Lower leg skin (tissue), 4 donors: Measurements from ENCODE around the gene OARD1. TPM values are rescaled to one million over a fixed set of nuclear protein-coding genes. Genes with fewer than 3 reads are reported as not detected.
A peak's percentile ranks its signal among the peaks of the same experiment; 100 is the strongest.

Experiments
- DNase-seq, 2 donors: peaks; one replicate each; pipeline ENCODE4 v3.0.0-alpha.2; 2019; ENCODE audit warnings: low spot score in 2 of 2
- H3K4me3 ChIP-seq: fragments of 200-600 bp; sonication (generic); 2 replicates; pipeline ENCODE4 v1.5.1; 2017; ENCODE audit warnings: mild to moderate bottlenecking, low read depth; ENCODE audit not compliant: poor library complexity, severe bottlenecking
- POLR2A ChIP-seq, 2 donors: fragments of 450-650 bp; IDR thresholded peaks; one replicate each; pipeline ENCODE4 v1.6.1; 2016 to 2017; ENCODE audit warnings: antibody characterized with exemption in 2 of 2, mild to moderate bottlenecking in 1 of 2, moderate library complexity in 1 of 2
- WGBS, 2 donors: methylation state at CpG; one replicate each; pipeline ENCODE4 v1.1.5; 2018; 5-methylcytosine and 5-hydroxymethylcytosine counted together
- intact Hi-C: fragments of 100-400 bp; cut with DNase I; formaldehyde crosslinking; loops from one replicate; pipeline ENCODE4 v1.15.0; 2023; ENCODE audit warnings: low total_unique reads
- total RNA-seq, 4 donors: library from RNA; depleted of rRNA; stranded (reverse); fragments of >200 nt; gene quantifications; one replicate each; pipeline ENCODE4 v1.1.0, GENCODE V29; 2016
- TF ChIP-seq, protein P1 (sequence below), 3 donors: fragments of 450-650 bp; IDR thresholded peaks; one replicate each; pipeline ENCODE4 v1.5.1; 2016; ENCODE audit warnings: antibody characterized with exemption in 3 of 3, mild to moderate bottlenecking in 3 of 3, moderate library complexity in 2 of 3

Gene OARD1
- total RNA-seq, 4 donors from 2014 or later, result 8.6 to 28.4 (median 18.4) TPM

DNA sequence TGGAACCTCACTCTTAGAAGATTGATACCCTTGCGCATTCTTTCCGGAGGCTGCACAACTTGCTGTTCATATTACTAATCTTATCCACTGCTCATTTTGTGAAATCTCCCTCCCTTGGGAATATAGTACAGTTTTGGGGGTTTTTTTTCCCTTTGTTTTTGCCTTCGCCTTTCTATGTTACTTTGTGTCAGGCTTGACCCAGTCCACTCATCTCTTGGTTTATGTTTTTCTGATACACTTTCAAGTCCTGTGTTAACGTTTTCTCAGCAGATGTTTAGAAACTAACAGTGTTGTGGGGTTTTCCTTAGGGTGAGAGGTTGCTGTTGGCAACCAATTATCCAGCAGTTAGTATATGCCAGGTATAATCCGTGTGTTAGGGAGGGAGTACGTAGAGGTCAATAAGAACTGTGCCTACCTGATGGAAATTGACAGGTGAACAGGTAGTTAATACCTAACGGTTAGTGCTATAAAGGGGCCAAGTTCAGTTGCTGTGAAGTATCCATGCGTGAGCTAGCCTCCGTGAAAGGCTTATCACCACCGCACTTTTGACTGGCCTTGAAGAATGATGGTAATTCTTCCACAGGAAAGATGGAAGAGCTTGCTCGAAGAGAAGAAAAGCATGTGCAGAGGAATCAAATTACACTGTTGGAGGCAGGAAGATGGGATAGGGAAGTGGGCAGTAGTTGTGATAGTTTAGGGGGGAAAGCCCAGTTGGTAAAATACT, 2.0 kb upstream of the OARD1 start:
- 3 to 4% methylated on average over 11 of the region's 11 CpGs for WGBS, 2 donors
- TF ChIP-seq POLR2A (IDR thresholded peaks at IDR 0.05), result no peak
- TF ChIP-seq, protein P1, sequence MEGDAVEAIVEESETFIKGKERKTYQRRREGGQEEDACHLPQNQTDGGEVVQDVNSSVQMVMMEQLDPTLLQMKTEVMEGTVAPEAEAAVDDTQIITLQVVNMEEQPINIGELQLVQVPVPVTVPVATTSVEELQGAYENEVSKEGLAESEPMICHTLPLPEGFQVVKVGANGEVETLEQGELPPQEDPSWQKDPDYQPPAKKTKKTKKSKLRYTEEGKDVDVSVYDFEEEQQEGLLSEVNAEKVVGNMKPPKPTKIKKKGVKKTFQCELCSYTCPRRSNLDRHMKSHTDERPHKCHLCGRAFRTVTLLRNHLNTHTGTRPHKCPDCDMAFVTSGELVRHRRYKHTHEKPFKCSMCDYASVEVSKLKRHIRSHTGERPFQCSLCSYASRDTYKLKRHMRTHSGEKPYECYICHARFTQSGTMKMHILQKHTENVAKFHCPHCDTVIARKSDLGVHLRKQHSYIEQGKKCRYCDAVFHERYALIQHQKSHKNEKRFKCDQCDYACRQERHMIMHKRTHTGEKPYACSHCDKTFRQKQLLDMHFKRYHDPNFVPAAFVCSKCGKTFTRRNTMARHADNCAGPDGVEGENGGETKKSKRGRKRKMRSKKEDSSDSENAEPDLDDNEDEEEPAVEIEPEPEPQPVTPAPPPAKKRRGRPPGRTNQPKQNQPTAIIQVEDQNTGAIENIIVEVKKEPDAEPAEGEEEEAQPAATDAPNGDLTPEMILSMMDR (IDR thresholded peaks at IDR 0.05), result no peak
- intact Hi-C loops, result no loop called here
- peak overlapping the region; percentile 98 for H3K4me3 ChIP-seq
- no peak for DNase-seq

DNA sequence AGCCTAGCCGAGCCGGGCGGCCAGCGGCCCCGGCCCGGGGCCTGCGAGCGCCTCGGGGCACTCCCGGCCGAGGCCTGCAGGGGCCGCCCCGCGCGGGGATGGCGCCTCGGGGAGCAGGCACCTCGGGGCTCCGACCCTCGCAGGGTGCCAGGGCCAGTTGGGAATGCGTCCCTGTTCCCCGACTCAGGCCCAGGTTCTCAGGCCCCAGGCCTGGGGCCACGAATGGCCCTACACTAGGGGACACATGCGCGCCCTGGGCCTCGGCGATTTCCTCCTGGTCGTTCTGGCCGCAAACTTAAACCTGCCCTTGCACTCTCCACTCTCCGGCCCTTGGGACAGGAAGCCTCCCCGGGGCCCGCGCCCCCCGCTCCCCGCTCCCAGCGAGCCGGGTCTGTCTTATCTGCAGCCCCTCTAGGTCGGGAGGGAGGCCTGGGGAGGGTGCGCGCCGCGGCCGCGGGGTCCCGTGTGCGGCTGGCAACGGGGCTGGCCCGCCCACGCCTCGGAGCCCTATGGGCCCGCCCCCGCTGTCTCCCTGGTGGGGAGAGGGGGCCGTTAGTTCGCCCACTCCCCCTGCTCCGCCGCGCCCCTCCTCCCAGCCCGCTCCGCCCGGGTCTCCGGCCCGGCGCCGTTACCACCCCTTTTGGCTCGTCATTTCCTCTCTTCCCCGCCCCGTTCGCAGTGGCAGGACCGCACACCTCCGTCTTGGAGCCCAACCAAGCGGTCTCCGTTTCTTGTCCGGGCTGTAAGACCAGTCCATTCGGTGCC, 1.2 kb upstream of the OARD1 start:
- intact Hi-C loops, result no loop called here
- DNase-seq, result peak; percentile 83 to 96
- TF ChIP-seq, protein P1 (IDR thresholded peaks at IDR 0.05), result no peak
- TF ChIP-seq POLR2A (IDR thresholded peaks at IDR 0.05), result peak in 1 of 2 donors; percentile 84
- H3K4me3 ChIP-seq, result peak overlapping the region; percentile 98
- 1% methylated on average over 31 to 40 of the region's 74 CpGs for whole genome bisulfite sequencing, 2 donors

DNA sequence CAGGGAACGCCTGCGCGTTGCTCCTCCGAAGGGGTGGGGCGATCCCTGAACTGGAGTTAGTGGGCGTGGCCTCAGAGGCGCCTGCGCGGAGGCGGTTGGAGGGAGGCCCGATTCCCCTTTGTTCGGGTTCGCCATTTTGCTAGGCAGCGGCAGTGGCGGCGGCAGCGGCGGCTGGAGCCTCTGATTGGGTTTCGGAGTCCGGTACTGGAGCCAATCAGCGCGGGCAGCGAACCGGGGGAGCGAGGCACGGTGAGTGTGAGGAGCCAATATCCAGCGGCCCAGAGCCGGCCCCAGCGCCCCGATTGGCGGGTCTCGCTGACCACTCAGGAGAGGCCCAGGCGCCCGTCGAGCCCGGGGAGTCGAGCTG, 663 bp upstream of the OARD1 start, which contains the start of gene NFYA:
NFYA (plus strand) TSS at position 139 of the 367 bp plus-strand sequence. CDS start 6,116 bp downstream, outside the sequence.
- intact Hi-C loops, result no loop called here
- TF ChIP-seq POLR2A (IDR thresholded peaks at IDR 0.05), result no peak
- TF ChIP-seq, protein P1 (IDR thresholded peaks at IDR 0.05), result no peak
- peak in 1 of 2 donors; percentile 100 for DNase-seq
- WGBS, 2 donors, result 0 to 1% methylated on average over 16 to 20 of the region's 37 CpGs
- peak within 1 kb of the TSS; percentile 98 for H3K4me3 ChIP-seq

- TF ChIP-seq, protein P1 (IDR thresholded peaks at IDR 0.05), result no peak
- TF ChIP-seq POLR2A (IDR thresholded peaks at IDR 0.05), result peak in 1 of 2 donors; percentile 26
- DNase-seq, result no peak
- peak overlapping the region; percentile 63 for H3K4me3 ChIP-seq
- 0 to 1% methylated on average over 16 of the region's 16 CpGs for WGBS, 2 donors
- intact Hi-C loops, result no loop called here
Measured at GRCh38 chr6:41071501-41071922, 644 bp downstream of the OARD1 start.

DNA sequence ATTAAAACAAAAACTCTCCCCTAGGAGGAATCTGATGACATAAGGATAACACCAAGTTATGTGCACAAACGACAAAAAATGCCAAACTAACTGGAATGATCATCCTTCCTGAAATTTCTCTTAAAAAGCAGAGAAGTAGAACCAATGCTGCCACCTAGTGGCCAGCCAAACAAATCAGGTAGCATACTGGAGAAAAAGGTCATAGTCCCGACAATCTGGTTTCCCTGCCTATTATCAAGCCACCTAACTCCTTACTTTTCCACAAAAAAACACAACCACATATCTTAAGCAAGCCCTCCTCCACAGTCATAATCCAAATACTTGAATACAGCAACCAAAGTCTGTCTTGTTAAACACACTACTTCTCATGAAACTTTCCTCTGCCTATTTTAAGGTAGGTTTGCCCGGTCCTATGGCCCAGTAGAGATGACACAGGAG, 5.3 kb downstream of the OARD1 start:
- H3K4me3 ChIP-seq, result no peak overlapping the region
- DNase-seq, result peak; percentile 69 to 92
- WGBS, 2 donors, result 25 to 34% methylated on average over 3 of the region's 3 CpGs
- TF ChIP-seq, protein P1 (IDR thresholded peaks at IDR 0.05), result peak in 1 of 3 donors; percentile 53
- no peak for TF ChIP-seq POLR2A (IDR thresholded peaks at IDR 0.05)
- intact Hi-C loops, result loop anchor here (10.0 kb wide), 1 partner anchor 62 kb away; no protein-coding TSS in a partner anchor
